GM23248 (cell line): ENCODE measurements around the gene DNAJC17. TPM values are rescaled to one million over a fixed set of nuclear protein-coding genes. Genes with fewer than 3 reads are reported as not detected.

Experiments used
- DNase-seq: peaks from one replicate; pipeline ENCODE4 v3.0.0-alpha.2; 2015
- H2AFZ ChIP-seq: fragments of 200-600 bp; sonication (generic); 2 replicates; pipeline ENCODE4 v1.6.1; 2016; ENCODE audit warnings: antibody characterized with exemption
- H3F3A ChIP-seq: fragments of 200-600 bp; sonication (generic); 2 replicates; pipeline ENCODE4 v1.6.1; 2016; ENCODE audit warnings: mild to moderate bottlenecking, antibody characterized with exemption, mixed run types; ENCODE audit not compliant: insufficient read depth
- H3K27ac ChIP-seq: fragments of 200-600 bp; sonication (generic); 2 replicates; pipeline ENCODE4 v1.5.1; 2016; ENCODE audit warnings: mild to moderate bottlenecking
- H3K27me3 ChIP-seq: fragments of 200-600 bp; sonication (generic); replicated peaks from 2 replicates; pipeline ENCODE4 v1.6.1; 2016; ENCODE audit warnings: mild to moderate bottlenecking; ENCODE audit not compliant: insufficient read depth
- H3K36me3 ChIP-seq: fragments of 200-600 bp; sonication (generic); 2 replicates; pipeline ENCODE4 v1.6.1; 2016; ENCODE audit warnings: low read depth, mild to moderate bottlenecking
- H3K4me1 ChIP-seq: fragments of 200-600 bp; sonication (generic); 2 replicates; pipeline ENCODE4 v1.6.1; 2016; ENCODE audit warnings: mild to moderate bottlenecking; ENCODE audit not compliant: insufficient read depth
- H3K4me2 ChIP-seq: fragments of 200-600 bp; sonication (generic); one replicate; pipeline ENCODE4 v1.6.1; 2016; ENCODE audit warnings: mild to moderate bottlenecking; ENCODE audit not compliant: unreplicated experiment
- H3K4me3 ChIP-seq: fragments of 200-600 bp; sonication (generic); 2 replicates; pipeline ENCODE4 v1.5.1; 2016; ENCODE audit warnings: mild to moderate bottlenecking
- H3K79me2 ChIP-seq: fragments of 200-600 bp; sonication (generic); 2 replicates; pipeline ENCODE4 v1.6.1; 2016; ENCODE audit warnings: mild to moderate bottlenecking; ENCODE audit not compliant: insufficient read depth
- H3K9ac ChIP-seq: fragments of 200-600 bp; sonication (generic); 2 replicates; pipeline ENCODE4 v1.6.1; 2016; ENCODE audit warnings: mild to moderate bottlenecking
- H3K9me2 ChIP-seq: fragments of 200-600 bp; sonication (generic); 2 replicates; pipeline ENCODE4 v1.6.1; 2016; ENCODE audit warnings: mixed run types, mild to moderate bottlenecking, moderate library complexity; ENCODE audit not compliant: insufficient read depth
- H3K9me3 ChIP-seq: fragments of 200-600 bp; sonication (generic); one replicate; pipeline ENCODE4 v1.6.1; 2017; ENCODE audit warnings: low read depth
- H4K20me1 ChIP-seq: fragments of 200-600 bp; sonication (generic); 2 replicates; pipeline ENCODE4 v1.6.0; 2016; ENCODE audit not compliant: insufficient read depth
- EZH2 ChIP-seq: fragments of 200-600 bp; sonication (generic); IDR thresholded peaks from 2 replicates; pipeline ENCODE4 v1.6.1; 2018; ENCODE audit warnings: antibody characterized with exemption, mild to moderate bottlenecking; ENCODE audit not compliant: insufficient read depth, poor library complexity, severe bottlenecking
- EZH2phosphoT487 ChIP-seq: fragments of 200-600 bp; sonication (generic); IDR thresholded peaks from 2 replicates; pipeline ENCODE4 v1.6.1; 2018; ENCODE audit warnings: antibody characterized with exemption, moderate library complexity, mild to moderate bottlenecking, low read depth; ENCODE audit not compliant: insufficient read depth
- WGBS, 2 experiments: methylation state at CpG; one replicate each; pipeline ENCODE4 v1.1.6; 2015 to 2017; ENCODE audit warnings: low lambda C conversion rate in 2 of 2, low coverage in 1 of 2; ENCODE audit errors: missing lambda C conversion rate in 2 of 2; 5-methylcytosine and 5-hydroxymethylcytosine counted together
- in situ Hi-C: fragments of 300-500 bp; cut with MboI; formaldehyde crosslinking; loops from 2 replicates; pipeline ENCODE4 v1.15.0; 2020
- polyA plus RNA-seq: library from polyadenylated mRNA; unstranded; fragments of >200 nt; fragmentation: Nextera tagmentation; extraction: Ambion mirVana; gene quantifications from 2 replicates; pipeline ENCODE4 v1.2.1, GENCODE V29; 2016
- total RNA-seq: library from RNA; depleted of rRNA; stranded (reverse); fragments of >200 nt; shearing (Covaris generic); gene quantifications from 2 replicates; pipeline ENCODE4 v1.2.3, GENCODE V29; 2014

Gene DNAJC17
- total and polyA plus RNA-seq, 2 experiments from 2014 or later, result 13.4 to 36.4 TPM

DNA sequence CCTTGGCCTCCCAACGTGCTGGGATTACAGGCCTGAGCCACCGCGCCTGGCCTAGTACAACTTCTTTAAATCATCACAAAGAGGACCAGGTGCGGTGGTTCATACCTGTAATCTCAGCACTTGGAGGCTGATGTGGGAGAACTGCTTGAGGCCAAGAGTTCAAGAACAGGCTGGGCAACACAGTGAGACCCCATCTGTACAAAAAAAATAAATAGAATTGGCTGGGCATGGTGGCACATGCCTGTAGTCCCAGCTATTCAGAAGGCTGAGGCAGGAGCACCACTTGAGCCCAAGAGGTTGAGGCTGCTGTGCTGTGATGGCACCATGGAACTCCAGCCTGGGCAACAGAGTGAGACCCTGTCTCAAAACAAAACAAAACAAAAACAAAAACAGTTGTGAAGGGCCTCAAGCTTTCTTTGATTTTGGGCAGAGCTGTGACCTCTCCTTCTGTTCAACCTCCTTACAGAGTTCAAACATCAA lies 58.1 kb downstream of the DNAJC17 start:
- TF ChIP-seq EZH2phosphoT487 (no peak), EZH2 (no peak)
- Histone ChIP-seq H3K9me2 (no peaks in the 10 kb centered on the region), H3K9me3 (no peaks in the 10 kb centered on the region), H3K4me3 (no peak overlapping the region), H3F3A (peaks cover 15% of the 10 kb centered on the region), H2AFZ (no peak overlapping the region), H3K4me2 (no peak overlapping the region), H3K4me1 (no peaks in the 10 kb centered on the region; the same call in 1 of the 2 replicates), H3K9ac (no peak overlapping the region), H3K79me2 (peaks cover 30% of the 10 kb centered on the region), H3K36me3 (peaks cover 11% of the 10 kb centered on the region; the same call in 1 of the 2 replicates), H3K27ac (no peak overlapping the region), H3K27me3 (no peaks in the 10 kb centered on the region), H4K20me1 (no peaks in the 10 kb centered on the region)
- in situ Hi-C loops, result no loop called here
- no peak for DNase-seq
- WGBS, 2 experiments, result 96 to 99% methylated on average over 4 of the region's 4 CpGs

DNA sequence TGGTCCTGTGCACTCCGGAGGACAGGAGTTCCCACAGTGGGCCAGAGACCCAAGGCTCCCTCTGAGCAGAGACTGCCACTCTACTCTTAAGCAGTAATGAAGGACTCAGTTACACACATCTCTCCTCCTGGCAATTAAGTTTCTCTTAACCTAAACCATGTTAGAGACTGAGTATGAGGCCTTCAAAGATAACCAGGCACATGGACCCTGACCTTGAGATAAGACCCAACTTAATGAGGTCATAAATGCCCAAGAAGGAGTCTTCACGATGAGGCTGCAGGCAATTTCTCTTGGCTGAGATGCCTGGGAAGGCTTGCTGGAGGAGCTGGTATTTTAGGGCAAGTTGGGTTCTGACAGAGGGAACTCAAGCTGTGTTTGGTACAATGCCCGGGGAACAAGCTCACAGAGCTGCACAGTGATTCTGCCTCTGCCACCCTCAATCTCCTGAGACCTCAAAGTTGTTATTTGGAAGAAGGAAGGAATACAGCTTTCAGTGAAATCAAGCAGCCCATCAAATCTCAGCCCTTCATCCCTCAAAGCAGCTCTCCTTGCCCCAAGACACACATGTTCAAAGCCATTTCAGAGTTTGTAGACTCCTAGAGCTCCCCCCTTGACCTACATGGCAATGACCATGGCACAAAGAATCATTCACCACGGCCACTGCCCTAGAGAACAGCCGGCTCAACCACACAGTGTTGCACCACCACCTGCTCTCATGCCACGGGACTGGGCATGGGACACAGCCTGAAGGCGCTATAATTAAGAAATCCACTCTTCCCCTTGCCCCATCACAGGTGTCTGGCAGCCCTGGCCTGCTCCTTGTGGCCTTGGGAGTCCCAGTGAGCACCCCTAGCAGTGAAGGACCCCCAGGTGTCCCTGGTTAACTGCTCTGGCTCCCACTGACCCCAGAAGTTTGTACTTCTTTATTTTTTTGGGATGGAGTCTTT lies 59.3 kb downstream of the DNAJC17 start:
- peaks cover 25% of the 10 kb centered on the region for H3F3A ChIP-seq
- no peak overlapping the region for H3K27ac ChIP-seq
- H3K4me3 ChIP-seq, result no peak overlapping the region
- H3K4me2 ChIP-seq, result no peak overlapping the region
- H3K79me2 ChIP-seq, result peaks cover 18% of the 10 kb centered on the region
- TF ChIP-seq EZH2 (no peak), EZH2phosphoT487 (no peak)
- in situ Hi-C loops, result no loop called here
- no peaks in the 10 kb centered on the region for H3K9me3 ChIP-seq
- no peaks in the 10 kb centered on the region for H3K9me2 ChIP-seq
- peaks cover 11% of the 10 kb centered on the region for H3K4me1 ChIP-seq
- no peak overlapping the region for H3K9ac ChIP-seq
- no peak for DNase-seq
- WGBS, 2 experiments, result 82 to 88% methylated on average over 6 to 7 of the region's 7 CpGs
- peaks cover 18% of the 10 kb centered on the region; the same call in 1 of the 2 replicates for H3K36me3 ChIP-seq
- H2AFZ ChIP-seq, result no peak overlapping the region
- H4K20me1 ChIP-seq, result no peaks in the 10 kb centered on the region
- no peaks in the 10 kb centered on the region for H3K27me3 ChIP-seq

DNA sequence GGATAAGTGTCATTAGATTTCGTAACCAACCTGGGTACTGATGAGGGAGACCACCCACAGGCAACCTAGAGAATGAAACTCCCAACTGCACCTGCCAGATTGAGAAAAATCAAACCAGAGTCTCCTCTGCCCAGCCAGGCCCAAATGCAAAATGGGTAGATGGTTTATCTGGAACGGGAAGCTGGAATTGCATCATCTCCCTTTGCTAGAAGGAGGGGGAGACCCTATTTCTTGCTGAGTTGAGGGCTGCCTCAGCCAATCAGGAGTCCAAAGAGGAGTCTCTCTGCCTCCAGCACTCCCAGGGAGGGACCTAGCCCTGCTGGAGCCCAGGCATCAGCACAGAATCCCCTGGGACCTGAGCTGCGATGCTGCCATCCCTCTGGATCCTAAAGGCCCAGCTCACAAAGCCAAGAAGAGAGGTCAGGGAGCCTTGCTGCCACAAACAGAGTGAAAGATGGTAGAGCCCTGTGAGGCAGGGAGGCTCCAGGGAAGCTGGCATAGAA lies 60.3 kb downstream of the DNAJC17 start:
- 63 to 76% methylated on average over 3 of the region's 3 CpGs for WGBS, 2 experiments

DNA sequence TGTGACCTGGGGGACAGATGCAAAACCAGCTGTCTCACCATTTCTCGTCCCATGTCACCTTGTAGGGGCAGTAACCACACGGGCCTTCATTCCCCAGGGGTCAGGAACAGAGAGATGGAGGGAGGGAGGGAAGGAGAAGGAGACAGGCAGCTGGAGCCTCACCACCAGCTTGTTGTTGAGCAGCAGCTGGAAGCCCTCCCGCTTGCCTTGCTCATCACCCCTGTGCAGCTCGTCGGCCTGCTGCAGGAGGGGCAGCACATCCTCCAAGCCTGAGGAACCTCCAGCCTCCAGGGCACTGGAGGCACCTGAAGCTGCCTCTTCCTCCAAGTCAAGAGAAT lies 62.5 kb downstream of the DNAJC17 start:
- Histone ChIP-seq H2AFZ (no peak overlapping the region), H4K20me1 (no peaks in the 10 kb centered on the region), H3K9ac (no peak overlapping the region), H3K36me3 (peaks cover 16% of the 10 kb centered on the region; the same call in 1 of the 2 replicates), H3K27ac (peak overlapping the region; percentile 67), H3K4me2 (no peak overlapping the region), H3K4me1 (peaks cover 15% of the 10 kb centered on the region), H3K4me3 (no peak overlapping the region), H3K9me2 (no peaks in the 10 kb centered on the region), H3K79me2 (no peaks in the 10 kb centered on the region), H3K27me3 (no peaks in the 10 kb centered on the region), H3K9me3 (no peaks in the 10 kb centered on the region), H3F3A (peaks cover 33% of the 10 kb centered on the region)
- TF ChIP-seq EZH2phosphoT487 (no peak), EZH2 (no peak)
- in situ Hi-C loops, result no loop called here
- WGBS, 2 experiments, result 80 to 84% methylated on average over 5 of the region's 5 CpGs
- DNase-seq, result no peak

More for the DNA sequence above, 60.3 kb downstream of the DNAJC17 start:
- DNase-seq, result peak; percentile 40
- H3K9me2 ChIP-seq, result no peaks in the 10 kb centered on the region
- no peak overlapping the region for H2AFZ ChIP-seq
- H3K27me3 ChIP-seq, result no peaks in the 10 kb centered on the region
- H3K4me2 ChIP-seq, result no peak overlapping the region
- H3K4me3 ChIP-seq, result no peak overlapping the region
- TF ChIP-seq EZH2phosphoT487 (no peak), EZH2 (no peak)
- no peaks in the 10 kb centered on the region for H3K9me3 ChIP-seq
- no peaks in the 10 kb centered on the region for H4K20me1 ChIP-seq
- no peak overlapping the region for H3K27ac ChIP-seq
- H3F3A ChIP-seq, result peaks cover 33% of the 10 kb centered on the region
- H3K79me2 ChIP-seq, result peaks cover 8% of the 10 kb centered on the region
- in situ Hi-C loops, result no loop called here
- peaks cover 25% of the 10 kb centered on the region for H3K36me3 ChIP-seq
- H3K4me1 ChIP-seq, result peaks cover 15% of the 10 kb centered on the region
- no peak overlapping the region for H3K9ac ChIP-seq
